Activated T-cell treated with anti-CD3 and anti-CD28 coated beads, Interleukin-2, amount 50 U/mL, for 24 hours (primary cell): ENCODE results near the gene DUOXA1.

Experiments
- DNase-seq: peaks from one replicate; pipeline ENCODE4 v3.0.0-alpha.2; 2020
- H3K27ac Mint-ChIP-seq: 2 replicates; pipeline ENCODE4 v1.8.0; 2020; ENCODE audit warnings: mild to moderate bottlenecking, mixed read lengths
- H3K27me3 Mint-ChIP-seq: 2 replicates; pipeline ENCODE4 v1.8.0; 2020; ENCODE audit warnings: mixed read lengths
- H3K36me3 Mint-ChIP-seq: 2 replicates; pipeline ENCODE4 v1.8.0; 2020; ENCODE audit warnings: low read depth, mixed read lengths
- H3K4me1 Mint-ChIP-seq: 2 replicates; pipeline ENCODE4 v1.8.0; 2020; ENCODE audit warnings: low read depth, mixed read lengths
- H3K4me3 Mint-ChIP-seq: 2 replicates; pipeline ENCODE4 v1.8.0; 2020; ENCODE audit warnings: mild to moderate bottlenecking, moderate library complexity, mixed read lengths
- H3K9me3 Mint-ChIP-seq: 2 replicates; pipeline ENCODE4 v1.8.0; 2020; ENCODE audit warnings: mixed read lengths

The DUOXA1 gene, protein sequence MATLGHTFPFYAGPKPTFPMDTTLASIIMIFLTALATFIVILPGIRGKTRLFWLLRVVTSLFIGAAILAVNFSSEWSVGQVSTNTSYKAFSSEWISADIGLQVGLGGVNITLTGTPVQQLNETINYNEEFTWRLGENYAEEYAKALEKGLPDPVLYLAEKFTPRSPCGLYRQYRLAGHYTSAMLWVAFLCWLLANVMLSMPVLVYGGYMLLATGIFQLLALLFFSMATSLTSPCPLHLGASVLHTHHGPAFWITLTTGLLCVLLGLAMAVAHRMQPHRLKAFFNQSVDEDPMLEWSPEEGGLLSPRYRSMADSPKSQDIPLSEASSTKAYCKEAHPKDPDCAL

DNA sequence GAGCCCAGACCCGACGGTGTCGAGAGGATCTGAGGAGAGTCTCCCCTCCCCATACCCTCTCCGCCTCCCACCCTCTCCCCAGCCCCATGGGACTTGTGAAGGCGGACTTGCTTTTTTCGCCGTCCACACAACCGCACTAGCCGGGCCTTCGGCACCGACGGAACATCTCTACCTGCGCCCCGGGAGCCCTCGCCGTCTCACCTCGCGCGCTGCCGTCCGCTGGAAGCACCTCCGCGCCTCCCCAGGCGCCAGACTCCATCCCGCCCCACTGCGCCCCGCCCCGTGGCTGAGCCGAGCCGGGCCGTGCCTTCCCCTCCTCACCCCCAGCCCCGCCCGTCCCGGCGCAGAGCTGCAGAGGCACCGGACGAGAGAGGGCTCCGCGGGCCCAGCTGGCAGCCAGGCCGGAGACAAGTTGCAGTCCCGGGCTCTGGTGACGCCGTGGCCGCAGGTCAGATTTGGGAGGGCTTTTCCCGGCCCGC is at the start of gene DUOXA1, which contains the start of gene DUOX1:
Gene DUOXA1 (minus strand): TSS at position 229 of the 479 bp plus-strand sequence. CDS start 6,865 bp downstream, outside the sequence.
Gene DUOX1 (plus strand): TSS at position 344 of the 479 bp plus-strand sequence. CDS start 1,973 bp downstream, outside the sequence.
- no peak within 1 kb of the TSS for H3K27ac Mint-ChIP-seq
- H3K4me3 Mint-ChIP-seq: no peak within 1 kb of the TSS

DNA sequence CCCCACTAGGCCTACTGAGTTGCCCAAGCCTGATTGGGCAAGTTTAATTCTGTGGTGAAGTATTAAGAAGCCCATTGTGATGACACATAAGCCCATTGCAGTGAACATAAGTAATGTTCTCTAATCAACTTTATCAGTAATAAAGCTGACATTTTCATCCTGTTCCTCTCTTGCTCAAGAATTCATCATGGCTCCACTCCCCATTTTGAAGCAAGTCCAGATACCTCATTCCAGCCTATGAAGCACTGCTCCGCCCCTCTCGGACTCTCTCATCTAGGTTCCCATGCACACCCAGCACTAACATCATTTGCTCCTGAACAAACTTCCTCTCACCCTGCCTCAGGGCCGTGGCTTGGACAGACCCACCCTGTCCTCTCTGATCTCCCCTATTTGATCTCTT is 47.6 kb upstream of the DUOXA1 start:
- Mint-ChIP-seq H3K4me1 (peaks cover 10% of the 10 kb centered on the region), H3K27ac (no peak overlapping the region), H3K27me3 (no peaks in the 10 kb centered on the region), H3K4me3 (no peak overlapping the region), H3K9me3 (no peaks in the 10 kb centered on the region), H3K36me3 (peaks cover 11% of the 10 kb centered on the region)
- DNase-seq: no peak

More for the DNA sequence above, at the start of gene DUOXA1, which contains the start of gene DUOX1:
- peak; percentile 53 for DNase-seq
- peaks cover 10% of the 10 kb centered on the region for H3K4me1 Mint-ChIP-seq
- peaks cover 83% of the 10 kb centered on the region for H3K27me3 Mint-ChIP-seq
- H3K9me3 Mint-ChIP-seq: no peaks in the 10 kb centered on the region
- H3K36me3 Mint-ChIP-seq: no peaks in the 10 kb centered on the region

DNA sequence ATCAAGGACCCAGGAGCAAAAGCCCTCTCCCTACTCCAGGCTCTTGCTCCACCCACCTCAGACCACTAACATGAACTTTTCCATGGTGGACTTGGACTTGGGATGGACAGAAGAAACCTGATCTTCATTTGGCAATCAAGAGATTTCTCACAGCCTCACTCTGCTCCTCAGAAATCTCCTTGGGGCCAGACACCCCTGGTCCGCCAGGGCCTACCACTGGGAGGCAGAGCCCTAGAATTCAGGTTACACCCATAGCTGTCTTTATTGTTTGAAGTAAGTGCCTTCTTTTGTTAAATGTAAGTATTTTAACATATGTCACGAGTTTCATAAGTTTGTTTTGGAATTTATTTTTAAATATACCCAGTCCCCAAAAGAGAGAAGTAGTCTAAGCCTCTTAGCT is 44.9 kb upstream of the DUOXA1 start:
- Mint-ChIP-seq H3K4me1 (no peaks in the 10 kb centered on the region), H3K27ac (no peak overlapping the region), H3K27me3 (no peaks in the 10 kb centered on the region), H3K36me3 (peaks cover 16% of the 10 kb centered on the region), H3K4me3 (no peak overlapping the region), H3K9me3 (no peaks in the 10 kb centered on the region)
- no peak for DNase-seq

DNA sequence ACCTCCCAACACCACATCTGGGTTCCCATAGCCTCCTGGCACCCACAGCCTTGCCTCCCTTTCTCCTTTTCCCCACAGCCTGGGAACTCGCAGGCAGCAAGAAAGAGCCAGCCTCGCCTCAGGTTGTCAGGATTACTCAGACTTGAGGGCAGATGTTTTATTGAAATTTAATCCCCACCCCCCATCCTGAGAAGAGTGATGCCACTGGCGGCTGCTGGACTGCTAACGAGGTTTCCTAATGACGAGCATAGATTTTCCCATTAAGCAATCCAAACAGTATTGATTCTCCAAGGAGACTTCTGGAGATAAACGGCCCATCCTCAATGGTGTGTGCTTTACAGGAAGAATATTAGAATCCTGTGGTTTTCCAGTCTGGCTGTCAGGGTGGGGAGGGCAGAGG is 44.4 kb upstream of the DUOXA1 start:
- Mint-ChIP-seq H3K27me3 (no peaks in the 10 kb centered on the region), H3K4me1 (no peaks in the 10 kb centered on the region), H3K9me3 (no peaks in the 10 kb centered on the region), H3K36me3 (peaks cover 16% of the 10 kb centered on the region), H3K27ac (no peak overlapping the region), H3K4me3 (no peak overlapping the region)
- no peak for DNase-seq

DNA sequence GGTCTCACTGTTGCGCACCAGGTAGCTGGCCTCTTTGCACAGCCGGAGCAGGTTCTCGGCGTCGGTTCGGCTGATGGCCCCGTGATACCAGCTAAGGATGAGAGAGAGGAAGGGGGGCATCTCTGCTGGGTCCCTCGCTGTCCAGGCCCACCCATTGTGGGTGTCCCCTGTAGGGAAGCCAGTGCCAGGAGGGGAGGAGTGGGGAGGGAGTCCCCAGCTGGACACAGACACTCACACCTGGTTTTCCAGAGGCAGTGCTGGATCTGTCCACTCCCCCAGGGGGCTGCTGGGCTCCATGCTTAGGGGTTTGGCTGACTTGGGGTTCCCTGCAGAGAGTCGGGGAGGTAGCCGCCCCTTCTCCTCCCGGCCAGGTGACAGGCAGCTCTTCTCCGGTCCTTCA is 42.2 kb upstream of the DUOXA1 start:
- Mint-ChIP-seq H3K27ac (no peak overlapping the region), H3K36me3 (peaks cover 12% of the 10 kb centered on the region), H3K9me3 (no peaks in the 10 kb centered on the region), H3K4me3 (no peak overlapping the region), H3K27me3 (no peaks in the 10 kb centered on the region), H3K4me1 (no peaks in the 10 kb centered on the region)
- no peak for DNase-seq

DNA sequence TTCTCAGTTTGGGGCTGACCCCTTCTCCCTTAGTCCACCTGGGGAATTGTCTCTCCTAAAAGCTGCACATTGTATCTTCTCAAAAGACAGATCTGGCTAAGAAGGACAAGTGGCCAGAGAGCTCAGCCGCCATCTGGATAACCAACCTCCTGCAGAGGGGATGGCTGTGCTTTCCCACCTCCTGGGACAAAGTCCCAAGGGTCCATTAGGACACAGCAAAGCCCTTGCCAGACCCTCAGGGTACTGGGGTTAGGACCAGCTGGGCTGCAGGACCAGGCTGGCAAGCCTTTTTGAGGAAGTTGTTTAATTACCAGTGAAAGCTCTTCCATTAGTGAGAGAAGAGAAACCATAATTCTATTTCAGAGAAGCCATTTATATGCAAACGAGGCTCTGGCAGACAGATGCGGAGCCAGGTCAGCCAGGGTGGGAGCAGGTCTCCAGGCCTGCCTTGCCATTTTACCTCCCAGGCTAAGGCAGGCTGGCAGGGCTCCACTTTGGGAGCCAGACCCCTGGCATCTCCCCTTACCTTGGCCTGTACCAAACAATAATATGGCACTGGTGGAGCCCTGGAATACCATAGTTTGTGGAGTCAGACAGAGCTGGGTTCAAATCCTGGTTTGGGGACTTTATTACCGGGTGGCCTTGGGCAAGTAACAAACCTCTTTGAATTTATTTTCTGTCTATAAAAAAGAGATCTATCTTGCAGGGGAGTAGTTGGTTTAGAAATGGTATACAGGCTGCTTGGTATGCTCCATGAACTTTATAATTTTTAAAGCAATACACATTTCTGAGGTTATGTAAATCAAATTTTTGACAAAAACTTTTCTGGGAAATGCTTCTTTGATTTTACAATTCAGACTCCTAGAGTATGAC is 40.2 kb upstream of the DUOXA1 start:
- Mint-ChIP-seq H3K9me3 (no peaks in the 10 kb centered on the region), H3K27ac (no peak overlapping the region), H3K36me3 (peaks cover 9% of the 10 kb centered on the region), H3K4me1 (peaks cover 13% of the 10 kb centered on the region), H3K4me3 (no peak overlapping the region), H3K27me3 (no peaks in the 10 kb centered on the region)
- no peak for DNase-seq

DNA sequence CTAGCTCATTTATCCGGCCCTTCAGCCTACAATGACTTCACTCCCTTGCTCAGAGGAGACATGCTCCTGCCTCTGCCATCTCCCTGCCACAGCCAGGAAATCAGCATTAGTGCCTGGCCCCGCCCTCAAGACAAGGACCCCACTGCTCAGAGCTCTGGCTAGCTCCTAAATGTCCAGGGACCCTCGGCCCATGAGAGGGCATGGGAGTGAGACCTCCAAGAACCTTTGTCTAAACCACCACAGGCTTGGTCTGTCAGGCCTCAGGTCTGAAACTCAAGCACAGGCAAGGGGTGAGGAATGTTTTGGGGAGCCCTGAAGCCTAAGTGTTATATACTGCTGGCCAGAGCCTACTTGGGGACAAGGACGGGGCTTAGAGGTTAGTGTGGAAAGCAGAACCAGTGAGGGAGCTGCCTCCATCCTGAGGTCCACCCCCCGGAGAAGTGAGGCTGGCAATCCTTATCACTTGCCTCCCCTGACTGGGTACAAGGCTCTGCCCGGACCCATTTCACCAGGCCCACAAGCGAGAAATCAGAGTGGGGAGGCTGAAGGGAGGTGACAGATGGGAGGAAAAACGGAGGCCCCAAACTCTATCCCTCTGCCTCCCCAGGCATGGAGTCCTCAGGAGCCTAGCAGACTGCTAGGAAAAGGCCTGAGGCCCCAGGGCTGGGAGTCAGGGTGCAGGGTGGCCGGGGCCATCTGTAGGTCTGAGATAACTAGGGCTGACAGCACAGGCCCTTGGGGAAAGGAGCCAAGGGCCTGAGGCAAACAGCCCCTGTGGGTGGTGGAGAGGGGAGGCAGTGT is 39.3 kb upstream of the DUOXA1 start:
- peak overlapping the region; percentile 57 for H3K27ac Mint-ChIP-seq
- no peaks in the 10 kb centered on the region for H3K27me3 Mint-ChIP-seq
- peaks cover 9% of the 10 kb centered on the region for H3K36me3 Mint-ChIP-seq
- H3K4me3 Mint-ChIP-seq: peak overlapping the region; percentile 18
- peaks cover 13% of the 10 kb centered on the region for H3K4me1 Mint-ChIP-seq
- no peak for DNase-seq
- H3K9me3 Mint-ChIP-seq: no peaks in the 10 kb centered on the region

DNA sequence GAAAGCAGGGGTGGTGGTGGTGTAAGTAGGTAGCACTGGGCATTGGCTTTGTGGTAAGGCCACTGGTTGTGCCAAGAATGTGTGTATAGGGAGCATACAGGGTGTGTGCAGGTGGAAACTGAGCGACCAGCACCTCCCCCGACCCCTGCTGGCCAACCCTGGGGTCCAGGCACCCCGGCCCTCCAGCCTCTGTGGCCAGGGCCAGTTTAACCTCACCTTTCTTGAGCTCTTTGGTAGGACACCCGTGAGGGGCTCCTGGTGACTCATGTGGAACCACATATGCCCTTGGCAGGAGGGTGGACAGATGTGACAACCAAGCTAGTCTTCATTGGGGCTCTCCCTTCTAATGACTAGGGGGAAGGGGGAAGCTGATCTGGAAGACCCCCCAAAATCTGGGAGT is 38.6 kb upstream of the DUOXA1 start:
- DNase-seq: no peak
- no peaks in the 10 kb centered on the region for H3K27me3 Mint-ChIP-seq
- H3K4me3 Mint-ChIP-seq: no peak overlapping the region
- peaks cover 7% of the 10 kb centered on the region for H3K36me3 Mint-ChIP-seq
- no peaks in the 10 kb centered on the region for H3K9me3 Mint-ChIP-seq
- H3K4me1 Mint-ChIP-seq: peaks cover 13% of the 10 kb centered on the region
- H3K27ac Mint-ChIP-seq: no peak overlapping the region

DNA sequence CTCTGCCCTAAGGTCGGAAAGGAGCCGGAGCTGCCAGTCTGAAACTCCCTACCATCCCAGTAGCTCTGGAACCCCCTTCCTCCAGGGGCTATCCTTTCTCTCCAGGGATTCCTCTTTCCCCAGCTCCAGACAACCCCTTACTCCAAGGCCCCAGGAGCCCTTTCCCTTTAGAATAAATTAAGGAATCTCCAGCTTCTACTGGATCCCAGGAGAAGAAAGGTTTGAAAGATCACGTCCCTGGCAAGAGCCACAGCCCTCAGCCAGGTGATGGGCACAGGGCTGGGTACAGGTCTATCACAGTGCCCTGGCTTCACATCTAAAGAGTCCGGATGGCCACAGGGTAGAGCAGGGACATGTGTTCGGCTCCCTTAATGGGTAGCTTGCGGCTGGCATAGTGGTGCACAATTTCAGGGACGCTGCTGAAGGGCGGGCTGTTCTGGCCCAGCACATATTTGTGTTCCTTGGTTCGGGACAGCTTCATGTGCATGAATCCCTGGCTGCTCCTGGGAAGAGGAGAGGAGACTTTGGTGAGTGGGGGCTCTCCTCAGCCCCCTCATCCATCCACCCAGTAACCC is 38.0 kb upstream of the DUOXA1 start:
- peak overlapping the region; percentile 69 for H3K4me3 Mint-ChIP-seq
- no peaks in the 10 kb centered on the region for H3K9me3 Mint-ChIP-seq
- H3K4me1 Mint-ChIP-seq: peaks cover 13% of the 10 kb centered on the region
- no peaks in the 10 kb centered on the region for H3K27me3 Mint-ChIP-seq
- peak overlapping the region; percentile 80 for H3K27ac Mint-ChIP-seq
- H3K36me3 Mint-ChIP-seq: peaks cover 7% of the 10 kb centered on the region
- no peak for DNase-seq

DNA sequence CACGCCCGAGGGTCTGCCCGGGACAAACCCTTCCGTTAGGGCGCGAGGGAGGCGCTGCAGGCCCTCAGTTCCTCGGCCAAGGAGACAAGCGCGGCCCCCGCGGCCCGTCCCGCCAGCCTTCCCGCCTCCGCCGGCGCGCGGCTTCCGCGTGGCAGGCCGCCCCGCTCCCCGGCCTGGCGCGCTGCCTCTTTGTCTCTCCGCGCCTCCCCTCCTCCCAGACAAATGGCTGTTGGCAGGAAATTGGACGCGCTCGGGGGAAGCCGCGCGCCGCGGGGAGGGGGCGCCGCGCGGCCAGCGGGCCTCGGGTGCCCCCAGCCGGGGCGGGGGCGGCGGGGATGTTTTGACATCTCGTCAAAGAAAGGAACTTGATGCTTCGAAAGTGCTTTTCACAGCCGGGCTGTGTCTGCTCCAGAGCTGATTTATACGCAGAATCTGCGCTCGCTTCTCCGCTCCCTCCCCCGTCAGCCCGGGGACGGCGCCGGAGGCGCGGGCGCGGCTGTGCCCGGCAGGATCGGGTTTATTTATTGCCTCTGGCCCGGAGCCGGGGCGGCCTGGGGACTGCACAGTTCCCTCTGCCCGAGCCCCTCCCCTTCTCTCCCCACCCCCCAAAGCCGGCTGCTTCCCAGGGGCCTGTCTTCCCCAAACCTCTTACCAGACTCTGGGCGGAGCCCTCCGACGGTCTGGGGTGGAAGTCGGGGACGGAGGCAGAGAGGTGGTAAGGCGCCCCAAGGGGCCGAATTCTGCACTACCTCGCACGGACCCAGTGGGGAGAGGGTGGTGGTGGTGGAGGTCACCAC is 37.4 kb upstream of the DUOXA1 start:
- H3K9me3 Mint-ChIP-seq: no peaks in the 10 kb centered on the region
- H3K4me1 Mint-ChIP-seq: peaks cover 13% of the 10 kb centered on the region
- no peaks in the 10 kb centered on the region for H3K27me3 Mint-ChIP-seq
- peak overlapping the region; percentile 80 for H3K27ac Mint-ChIP-seq
- H3K36me3 Mint-ChIP-seq: peaks cover 7% of the 10 kb centered on the region
- DNase-seq: peak; percentile 88
- H3K4me3 Mint-ChIP-seq: peak overlapping the region; percentile 69

DNA sequence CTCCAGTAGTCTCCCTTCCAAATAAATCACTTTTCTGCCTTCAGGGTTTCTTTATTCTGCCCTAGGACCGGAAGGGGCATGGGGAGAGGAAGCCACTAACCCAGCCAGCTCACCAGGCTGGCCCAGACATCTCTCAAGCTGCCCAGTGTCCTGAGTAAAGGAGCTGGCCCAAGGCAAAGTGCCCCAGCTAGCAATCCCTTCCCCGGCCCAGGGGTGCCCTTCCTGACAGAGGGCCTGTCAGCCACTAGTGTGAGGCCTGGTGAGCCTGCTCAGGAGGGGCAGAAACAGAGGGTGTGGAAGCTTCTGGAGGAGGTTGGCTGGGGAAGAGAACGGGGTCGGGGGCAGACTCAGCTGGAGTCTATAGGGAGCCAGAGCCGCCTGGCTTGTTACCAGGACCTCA is 35.9 kb upstream of the DUOXA1 start:
- Mint-ChIP-seq H3K36me3 (peaks cover 4% of the 10 kb centered on the region), H3K27ac (peak overlapping the region; percentile 92), H3K4me1 (peaks cover 13% of the 10 kb centered on the region), H3K27me3 (no peaks in the 10 kb centered on the region), H3K4me3 (peak overlapping the region; percentile 74), H3K9me3 (no peaks in the 10 kb centered on the region)
- no peak for DNase-seq

DNA sequence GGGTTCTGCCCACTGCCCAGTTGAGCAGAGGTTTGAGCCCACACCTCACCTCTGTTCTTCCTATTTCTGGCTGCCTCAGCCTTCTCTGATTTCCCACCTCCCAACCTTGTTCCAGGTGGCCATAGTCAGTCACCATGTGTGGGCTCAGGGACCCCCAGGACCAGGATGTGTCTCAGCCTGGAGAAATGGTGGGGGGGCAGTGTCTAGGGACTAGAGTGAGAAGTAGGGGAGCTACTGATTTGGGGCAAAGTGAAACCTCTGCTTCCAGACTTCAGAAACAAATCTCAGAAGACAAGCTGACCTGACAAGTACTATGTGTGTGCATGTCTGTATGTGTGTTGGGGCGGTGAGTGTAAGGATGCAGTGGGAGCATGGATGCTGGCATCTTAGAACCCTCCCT is 35.2 kb upstream of the DUOXA1 start:
- no peaks in the 10 kb centered on the region for H3K27me3 Mint-ChIP-seq
- H3K4me1 Mint-ChIP-seq: peaks cover 13% of the 10 kb centered on the region
- no peak for DNase-seq
- H3K9me3 Mint-ChIP-seq: no peaks in the 10 kb centered on the region
- H3K27ac Mint-ChIP-seq: peak overlapping the region; percentile 41
- H3K4me3 Mint-ChIP-seq: peak overlapping the region; percentile 74
- H3K36me3 Mint-ChIP-seq: peaks cover 4% of the 10 kb centered on the region

DNA sequence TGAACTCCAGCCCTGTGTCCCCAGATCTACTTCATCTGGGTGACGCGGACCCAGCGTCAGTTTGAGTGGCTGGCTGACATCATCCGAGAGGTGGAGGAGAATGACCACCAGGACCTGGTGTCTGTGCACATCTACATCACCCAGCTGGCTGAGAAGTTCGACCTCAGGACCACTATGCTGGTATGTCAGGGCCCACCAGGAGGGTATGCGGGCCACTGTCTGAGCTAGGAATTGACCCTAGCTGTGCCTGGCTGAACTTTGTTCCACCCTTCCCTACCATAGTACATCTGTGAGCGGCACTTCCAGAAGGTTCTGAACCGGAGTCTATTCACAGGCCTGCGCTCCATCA is 33.8 kb upstream of the DUOXA1 start:
- DNase-seq: no peak
- no peak overlapping the region for H3K27ac Mint-ChIP-seq
- H3K27me3 Mint-ChIP-seq: no peaks in the 10 kb centered on the region
- H3K36me3 Mint-ChIP-seq: peaks cover 4% of the 10 kb centered on the region
- H3K9me3 Mint-ChIP-seq: no peaks in the 10 kb centered on the region
- peaks cover 14% of the 10 kb centered on the region for H3K4me1 Mint-ChIP-seq
- no peak overlapping the region for H3K4me3 Mint-ChIP-seq
